ENCODE data around the gene RGS13. TPM values are rescaled to one million over a fixed set of nuclear protein-coding genes. Genes with fewer than 3 reads are reported as not detected.

Gene RGS13, protein sequence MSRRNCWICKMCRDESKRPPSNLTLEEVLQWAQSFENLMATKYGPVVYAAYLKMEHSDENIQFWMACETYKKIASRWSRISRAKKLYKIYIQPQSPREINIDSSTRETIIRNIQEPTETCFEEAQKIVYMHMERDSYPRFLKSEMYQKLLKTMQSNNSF
- total RNA-seq: not detected in 2 replicates

DNA sequence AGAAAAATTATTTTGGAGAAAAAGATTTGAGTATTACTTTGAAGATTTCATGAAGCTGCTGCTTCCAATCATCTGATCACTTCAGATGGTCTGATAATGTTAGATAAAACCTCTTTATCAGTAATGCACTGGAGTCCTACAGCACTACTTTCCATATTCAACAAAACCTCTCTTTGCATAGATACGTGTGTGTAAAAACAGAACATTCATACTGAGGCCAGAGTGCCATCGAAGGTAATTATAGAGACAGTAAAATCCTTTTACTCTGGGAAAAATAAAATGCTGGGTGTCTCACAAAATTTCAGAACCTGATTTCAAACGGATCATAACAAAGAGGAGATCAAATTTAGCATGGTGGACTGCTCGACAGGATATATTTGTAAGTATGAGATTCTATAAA, at the start of gene RGS13:
RGS13 (plus strand) TSS at position 209 of the 400 bp plus-strand sequence. CDS start 8,188 bp downstream, outside the sequence.
- no peak for DNase-seq
- no peak within 1 kb of the TSS for H3K27ac Mint-ChIP-seq
- H3K4me3 Mint-ChIP-seq: no peak within 1 kb of the TSS
- H3K27me3 Mint-ChIP-seq: peaks cover 12% of the 10 kb centered on the region
- intact Hi-C loops (cut with micrococcal nuclease): no loop called here
- peaks cover 4% of the 10 kb centered on the region for H3K4me1 Mint-ChIP-seq
- H3K9me3 Mint-ChIP-seq: no peaks in the 10 kb centered on the region
- H3K36me3 Mint-ChIP-seq (ENCODE audit: low read depth): no peaks in the 10 kb centered on the region

DNA sequence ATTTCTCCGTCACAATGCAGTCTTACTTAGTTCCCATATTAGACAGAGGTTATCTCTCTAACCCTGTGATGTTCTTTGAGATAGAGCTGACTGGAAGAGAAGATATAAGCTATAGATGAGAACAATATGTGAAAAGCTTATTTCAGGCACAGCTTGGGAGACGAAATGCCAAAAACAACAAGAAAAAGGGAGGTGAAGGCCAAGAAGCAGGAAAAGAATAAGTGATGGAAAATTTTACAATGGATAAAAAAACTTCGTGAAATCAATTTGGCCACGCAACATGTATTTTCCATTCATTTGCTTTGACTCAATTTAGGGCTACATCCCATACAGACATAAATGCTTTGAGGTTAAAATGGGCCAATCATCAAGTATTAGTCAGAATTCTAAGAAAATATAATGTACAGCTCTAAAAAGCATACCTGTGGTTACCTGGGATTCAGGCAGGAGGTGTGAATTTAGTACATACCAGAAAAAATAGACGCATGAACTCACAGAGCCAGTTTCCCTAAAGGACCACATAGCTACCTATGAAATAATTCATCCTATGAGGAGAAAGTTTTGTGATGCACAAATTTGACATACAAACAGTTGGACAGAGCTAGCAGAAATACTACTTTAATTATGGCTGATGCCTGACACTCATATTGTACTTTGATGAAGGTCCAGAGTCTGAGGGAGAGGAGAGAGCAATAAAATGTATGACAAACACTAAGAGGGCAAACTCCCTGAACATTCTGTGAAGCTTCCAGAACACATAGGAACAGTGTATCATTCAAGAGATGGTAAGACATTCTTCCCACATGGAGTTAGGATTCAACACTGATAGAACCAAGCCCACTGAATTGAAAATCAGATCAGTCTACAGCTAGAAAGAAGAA, 48.3 kb upstream of the RGS13 start:
- intact Hi-C loops (cut with micrococcal nuclease): no loop called here
- peaks cover 21% of the 10 kb centered on the region for H3K27me3 Mint-ChIP-seq

DNA sequence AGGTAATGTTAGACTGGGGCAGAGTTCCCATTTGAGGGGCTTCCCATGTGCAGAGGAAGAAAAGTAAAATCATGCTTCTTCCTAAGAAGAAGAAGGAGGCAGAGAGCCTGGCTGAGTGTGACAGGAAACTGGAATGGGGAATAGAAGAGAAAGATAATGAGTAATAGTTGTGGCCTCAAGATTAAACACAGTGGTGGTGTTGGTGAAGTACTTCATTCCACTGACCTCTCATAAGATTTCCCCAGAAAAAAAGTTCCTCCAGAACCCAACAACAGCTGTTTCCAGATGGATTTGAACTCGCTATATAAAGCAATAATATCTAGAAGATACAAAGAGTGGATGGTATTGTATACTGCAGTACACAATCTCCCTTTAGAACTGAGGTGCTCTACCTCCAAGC, 47.4 kb upstream of the RGS13 start:
- intact Hi-C loops (cut with micrococcal nuclease): no loop called here
- Mint-ChIP-seq H3K4me1 (no peaks in the 10 kb centered on the region), H3K4me3 (no peak overlapping the region), H3K36me3 (ENCODE audit: low read depth) (no peaks in the 10 kb centered on the region), H3K27ac (no peak overlapping the region), H3K9me3 (no peaks in the 10 kb centered on the region), H3K27me3 (peaks cover 22% of the 10 kb centered on the region)
- no peak for DNase-seq

More for the DNA sequence above, 48.3 kb upstream of the RGS13 start:
- no peaks in the 10 kb centered on the region for H3K9me3 Mint-ChIP-seq
- no peak overlapping the region for H3K4me3 Mint-ChIP-seq
- H3K27ac Mint-ChIP-seq: no peak overlapping the region
- no peak for DNase-seq
- H3K36me3 Mint-ChIP-seq (ENCODE audit: low read depth): no peaks in the 10 kb centered on the region
- no peaks in the 10 kb centered on the region for H3K4me1 Mint-ChIP-seq

DNA sequence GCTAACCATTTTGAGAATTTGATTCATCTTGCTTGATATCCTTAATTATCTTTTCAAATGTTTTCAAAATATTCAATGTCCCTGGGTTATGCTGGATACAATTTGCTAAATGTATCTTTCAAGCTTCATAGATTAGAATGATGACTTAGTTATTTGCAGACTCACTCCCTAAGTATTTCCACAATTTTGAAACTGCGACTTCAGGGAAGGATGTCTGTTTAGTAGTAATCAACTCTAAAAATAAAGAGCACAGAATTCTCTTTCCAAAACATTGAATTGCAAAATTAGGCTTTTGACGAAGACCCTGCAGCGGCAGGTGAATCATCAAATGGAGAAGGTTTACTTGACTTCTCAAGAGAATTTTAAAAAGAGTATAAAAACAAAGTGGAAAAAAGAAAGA, 46.1 kb upstream of the RGS13 start:
- Mint-ChIP-seq H3K36me3 (ENCODE audit: low read depth) (no peaks in the 10 kb centered on the region), H3K9me3 (no peaks in the 10 kb centered on the region), H3K4me3 (no peak overlapping the region), H3K4me1 (no peaks in the 10 kb centered on the region), H3K27ac (no peak overlapping the region), H3K27me3 (peaks cover 15% of the 10 kb centered on the region)
- intact Hi-C loops (cut with micrococcal nuclease): no loop called here
- no peak for DNase-seq

DNA sequence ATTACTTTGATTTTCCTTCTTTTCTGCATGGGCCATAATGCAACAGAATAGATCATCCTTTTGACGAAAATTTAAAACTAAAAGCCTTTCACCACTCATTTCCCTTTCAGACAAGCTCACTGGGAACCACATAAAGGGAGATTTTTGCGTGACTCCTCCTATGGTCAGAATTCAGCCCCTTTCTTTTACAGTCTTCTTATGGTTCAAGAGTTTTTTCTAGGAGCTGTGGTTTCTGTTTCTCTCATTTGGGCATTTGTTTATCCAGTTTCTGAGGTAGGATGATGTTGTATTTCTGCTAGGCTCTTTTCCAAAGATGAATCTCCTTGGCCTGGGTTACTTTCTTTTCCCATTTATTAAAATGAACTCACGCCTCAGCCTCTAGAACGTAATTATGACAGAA, 43.4 kb upstream of the RGS13 start:
- H3K4me1 Mint-ChIP-seq: no peaks in the 10 kb centered on the region
- peaks cover 18% of the 10 kb centered on the region for H3K27me3 Mint-ChIP-seq
- H3K9me3 Mint-ChIP-seq: no peaks in the 10 kb centered on the region
- intact Hi-C loops (cut with micrococcal nuclease): no loop called here
- DNase-seq: no peak
- no peak overlapping the region for H3K4me3 Mint-ChIP-seq
- no peak overlapping the region for H3K27ac Mint-ChIP-seq
- H3K36me3 Mint-ChIP-seq (ENCODE audit: low read depth): no peaks in the 10 kb centered on the region

DNA sequence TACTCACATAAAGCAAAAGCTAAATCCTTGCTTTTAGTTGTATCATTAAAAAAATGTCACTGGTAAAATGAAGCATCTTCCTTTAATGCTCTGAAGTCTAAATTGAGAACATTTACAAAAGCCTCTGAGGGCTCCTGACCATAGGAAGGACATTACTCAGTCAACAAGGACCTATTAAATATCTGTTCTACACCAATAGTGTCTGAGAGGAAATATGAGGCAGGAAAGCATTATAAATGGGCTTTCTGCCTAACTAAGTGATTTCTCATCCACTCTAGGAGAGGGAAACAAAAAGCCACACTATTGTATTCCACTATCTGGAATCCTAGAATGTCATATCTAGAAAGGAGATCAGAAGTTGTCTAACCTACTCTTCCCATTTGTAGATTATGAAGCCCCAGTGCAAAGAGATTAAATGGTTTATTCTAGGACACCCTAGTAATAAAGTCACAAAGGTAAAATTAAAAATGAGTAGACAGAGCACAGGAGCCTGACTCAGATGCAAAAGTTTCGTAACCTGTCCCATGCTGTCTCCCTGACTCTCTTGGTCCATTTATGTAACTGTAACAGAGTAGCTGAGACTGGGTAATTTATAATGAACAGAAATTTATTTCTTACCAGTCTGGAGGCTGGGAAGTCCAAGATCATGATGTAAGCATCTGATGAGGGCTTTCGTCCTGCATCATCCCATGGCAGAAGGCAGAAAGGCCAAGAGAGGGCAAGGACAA, 42.8 kb upstream of the RGS13 start:
- peaks cover 17% of the 10 kb centered on the region for H3K27me3 Mint-ChIP-seq
- intact Hi-C loops (cut with micrococcal nuclease): no loop called here
- H3K27ac Mint-ChIP-seq: no peak overlapping the region
- no peak overlapping the region for H3K4me3 Mint-ChIP-seq
- no peaks in the 10 kb centered on the region for H3K4me1 Mint-ChIP-seq
- no peak for DNase-seq
- no peaks in the 10 kb centered on the region for H3K36me3 Mint-ChIP-seq (ENCODE audit: low read depth)
- H3K9me3 Mint-ChIP-seq: no peaks in the 10 kb centered on the region

DNA sequence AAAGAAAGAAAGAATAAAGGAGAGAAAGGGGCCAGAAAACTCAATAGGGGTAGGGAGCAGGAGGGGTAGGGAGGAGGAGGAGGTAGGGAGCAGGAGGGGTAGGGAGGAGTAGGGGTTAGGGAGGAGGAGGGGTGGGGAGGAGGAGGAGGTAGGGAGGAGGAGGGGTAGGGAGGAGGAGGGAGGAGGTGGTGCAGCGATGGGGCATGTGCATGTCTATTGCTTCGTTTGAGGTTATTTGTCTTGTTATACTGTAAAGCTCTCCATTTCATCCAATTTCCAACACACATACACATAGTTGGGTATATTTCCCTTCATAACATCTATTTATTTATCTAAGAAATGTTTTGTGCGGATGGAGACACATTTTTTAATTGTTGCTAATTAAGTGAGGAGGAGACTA, 40.6 kb upstream of the RGS13 start:
- Mint-ChIP-seq H3K27me3 (peaks cover 9% of the 10 kb centered on the region), H3K27ac (no peak overlapping the region), H3K9me3 (no peaks in the 10 kb centered on the region), H3K4me1 (no peaks in the 10 kb centered on the region), H3K4me3 (no peak overlapping the region), H3K36me3 (ENCODE audit: low read depth) (no peaks in the 10 kb centered on the region)
- DNase-seq: no peak
- intact Hi-C loops (cut with micrococcal nuclease): no loop called here

DNA sequence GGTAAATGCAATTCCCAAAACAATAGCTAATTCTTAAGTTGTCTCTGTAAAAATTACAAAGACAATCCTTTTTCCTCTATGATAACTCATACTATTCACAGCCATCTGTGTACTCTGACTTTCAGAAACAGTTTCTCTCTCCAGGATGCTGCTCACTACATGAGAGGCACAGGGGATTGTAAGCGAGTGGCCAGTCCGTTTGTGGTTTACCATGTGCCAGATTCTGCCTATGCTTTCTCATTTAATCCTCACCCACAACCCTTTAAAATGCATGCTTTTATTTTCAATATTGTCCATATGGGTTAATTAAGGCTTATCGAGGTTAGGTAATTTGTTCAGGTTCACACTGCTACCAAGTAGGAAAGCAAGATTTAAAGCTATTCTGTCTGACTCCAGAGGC, 37.4 kb upstream of the RGS13 start:
- Mint-ChIP-seq H3K36me3 (ENCODE audit: low read depth) (no peaks in the 10 kb centered on the region), H3K27me3 (peaks cover 4% of the 10 kb centered on the region), H3K9me3 (no peaks in the 10 kb centered on the region), H3K4me1 (peaks cover 10% of the 10 kb centered on the region), H3K27ac (no peak overlapping the region), H3K4me3 (no peak overlapping the region)
- intact Hi-C loops (cut with micrococcal nuclease): no loop called here
- no peak for DNase-seq

DNA sequence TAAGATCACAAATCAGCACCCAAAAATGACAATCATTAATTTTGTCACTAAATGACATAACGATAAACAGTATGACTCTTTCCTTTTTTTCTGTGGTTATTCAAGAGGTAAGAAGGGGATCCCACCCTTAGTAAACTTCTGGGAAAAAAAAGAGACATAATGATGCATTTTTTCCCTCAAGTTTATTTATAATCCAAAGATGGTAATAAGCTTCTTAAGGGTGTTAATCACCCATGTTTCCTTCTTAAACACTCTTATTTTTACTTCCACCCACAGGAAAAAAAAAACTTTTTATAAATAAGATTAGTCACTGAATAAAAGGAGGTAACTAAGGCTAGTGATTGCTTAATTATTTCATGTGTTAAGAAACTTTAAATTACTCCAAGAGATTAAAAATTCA, 35.7 kb upstream of the RGS13 start:
- Mint-ChIP-seq H3K9me3 (no peaks in the 10 kb centered on the region), H3K4me1 (peaks cover 10% of the 10 kb centered on the region), H3K27me3 (peaks cover 2% of the 10 kb centered on the region), H3K36me3 (ENCODE audit: low read depth) (no peaks in the 10 kb centered on the region), H3K27ac (no peak overlapping the region), H3K4me3 (no peak overlapping the region)
- DNase-seq: no peak
- intact Hi-C loops (cut with micrococcal nuclease): loop anchor here (2.0 to 5.0 kb wide), 2 partner anchors 25 to 457 kb away; partner anchors contain the start of genes RGS1, RO60 and UCHL5

DNA sequence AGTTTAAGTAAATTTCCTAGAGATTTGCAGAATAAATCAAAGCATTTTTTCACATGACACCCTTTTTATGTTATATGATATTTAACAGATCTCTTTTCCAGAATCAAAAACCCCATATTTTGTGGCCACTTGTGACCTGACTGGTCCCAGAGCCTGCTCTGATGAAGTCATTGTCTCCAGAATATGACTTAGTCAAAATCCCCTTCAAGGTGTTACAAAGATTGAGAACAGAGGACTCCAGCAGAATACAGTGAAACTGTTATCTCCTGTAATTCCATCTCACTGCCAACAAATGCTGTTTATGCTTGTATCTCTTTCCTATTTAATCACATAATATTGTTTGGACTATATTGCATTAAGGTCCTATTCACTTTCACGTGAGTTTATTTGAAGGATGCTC, 34.8 kb upstream of the RGS13 start:
- Mint-ChIP-seq H3K27ac (no peak overlapping the region), H3K4me3 (no peak overlapping the region), H3K36me3 (ENCODE audit: low read depth) (no peaks in the 10 kb centered on the region), H3K4me1 (peaks cover 10% of the 10 kb centered on the region), H3K9me3 (no peaks in the 10 kb centered on the region), H3K27me3 (peaks cover 2% of the 10 kb centered on the region)
- intact Hi-C loops (cut with micrococcal nuclease): loop anchor here (2.0 to 5.0 kb wide), 2 partner anchors 26 to 456 kb away; partner anchors contain the start of genes RGS1, RO60 and UCHL5
- no peak for DNase-seq

DNA sequence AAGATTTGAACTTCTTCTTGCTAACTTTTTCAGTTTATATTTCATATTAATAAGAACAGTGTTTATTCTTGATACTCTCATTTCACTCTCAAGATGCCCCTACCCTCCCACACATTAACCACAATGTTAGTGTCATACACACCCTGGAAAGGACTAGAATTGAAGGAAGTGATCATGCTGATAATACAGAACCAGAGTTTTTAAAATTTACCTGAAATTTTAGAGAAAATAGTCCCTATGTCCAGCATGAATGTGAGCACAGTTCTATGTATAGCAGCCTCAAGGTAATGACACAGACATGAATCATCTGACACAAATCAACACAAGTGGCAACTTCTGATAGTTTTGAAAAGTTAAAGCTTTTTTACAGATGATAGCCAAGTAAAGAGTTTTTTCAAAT, 34.4 kb upstream of the RGS13 start:
- no peak overlapping the region for H3K4me3 Mint-ChIP-seq
- no peak overlapping the region for H3K27ac Mint-ChIP-seq
- H3K36me3 Mint-ChIP-seq (ENCODE audit: low read depth): no peaks in the 10 kb centered on the region
- no peaks in the 10 kb centered on the region for H3K9me3 Mint-ChIP-seq
- peaks cover 10% of the 10 kb centered on the region for H3K4me1 Mint-ChIP-seq
- peaks cover 2% of the 10 kb centered on the region for H3K27me3 Mint-ChIP-seq
- intact Hi-C loops (cut with micrococcal nuclease): loop anchor here (2.0 to 5.0 kb wide), 2 partner anchors 27 to 456 kb away; partner anchors contain the start of genes RGS1, RO60 and UCHL5
- DNase-seq: no peak

DNA sequence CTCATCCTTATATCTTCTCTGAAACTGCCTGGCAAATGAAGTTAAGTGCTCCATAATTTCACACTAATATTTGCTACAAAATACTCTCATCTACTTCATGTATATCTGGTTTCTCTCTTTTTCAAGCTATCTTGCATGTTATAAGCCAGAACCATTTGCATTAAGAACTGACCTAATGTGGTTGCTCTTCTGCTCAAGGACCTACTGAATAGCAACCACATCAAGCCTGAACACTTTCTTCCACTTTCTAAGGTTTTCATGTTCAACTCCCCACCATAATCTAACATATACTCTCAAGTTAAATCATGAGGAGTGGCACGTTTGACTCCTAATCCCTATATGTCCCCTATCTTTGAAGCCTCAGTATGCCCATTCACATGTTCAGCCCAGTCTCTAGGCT, 33.2 kb upstream of the RGS13 start:
- Mint-ChIP-seq H3K4me1 (peaks cover 10% of the 10 kb centered on the region), H3K4me3 (no peak overlapping the region), H3K36me3 (ENCODE audit: low read depth) (no peaks in the 10 kb centered on the region), H3K9me3 (no peaks in the 10 kb centered on the region), H3K27me3 (peaks cover 2% of the 10 kb centered on the region), H3K27ac (no peak overlapping the region)
- intact Hi-C loops (cut with micrococcal nuclease): loop anchor here (5.0 kb wide), 1 partner anchor 455 kb away; the partner anchor contains the start of genes RO60 and UCHL5
- DNase-seq: no peak

DNA sequence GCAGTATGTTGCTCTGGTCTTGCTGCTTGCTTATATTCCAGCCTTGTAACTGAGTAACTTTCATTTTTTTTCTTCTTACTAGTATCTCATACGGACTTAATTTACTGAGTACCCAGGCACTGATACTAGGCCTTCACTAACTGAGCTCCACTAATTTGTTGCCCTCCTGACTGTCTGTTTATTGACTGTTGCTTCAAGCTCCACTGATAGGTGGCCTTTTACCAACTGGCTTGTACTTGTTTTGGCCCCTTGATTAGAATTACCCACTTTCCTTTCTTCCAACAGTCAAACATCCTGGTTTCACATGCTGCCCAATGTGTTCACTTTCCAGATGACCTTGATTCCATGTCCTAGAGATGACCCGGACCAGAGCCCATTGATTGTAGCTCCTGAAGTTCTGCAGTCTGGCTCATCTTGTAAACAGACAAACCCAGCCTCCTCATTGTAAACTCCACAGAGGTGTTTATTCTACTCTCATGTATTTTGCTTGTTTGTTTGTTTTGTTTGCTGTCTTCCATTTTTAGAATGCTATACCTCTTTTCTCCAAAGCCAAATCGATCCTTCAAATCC, 32.6 kb upstream of the RGS13 start:
- Mint-ChIP-seq H3K27me3 (peaks cover 2% of the 10 kb centered on the region), H3K4me1 (peaks cover 10% of the 10 kb centered on the region), H3K4me3 (no peak overlapping the region), H3K36me3 (ENCODE audit: low read depth) (no peaks in the 10 kb centered on the region), H3K9me3 (no peaks in the 10 kb centered on the region), H3K27ac (no peak overlapping the region)
- intact Hi-C loops (cut with micrococcal nuclease): loop anchor here (5.0 kb wide), 1 partner anchor 454 kb away; the partner anchor contains the start of genes RO60 and UCHL5
- no peak for DNase-seq
